T-cell (primary cell): Measurements from ENCODE around the gene LSS. TPM values are rescaled to one million over a fixed set of nuclear protein-coding genes. Genes with fewer than 3 reads are reported as not detected.

Source experiments
- ATAC-seq, 4 experiments: fragments of 200-7000 bp in 3 of 4; fragments of 150-1000 bp in 1 of 4; cut with Tn5 transposase; replicated peaks in 1 of 4; 1 replicate in 3 of 4; 2 replicates in 1 of 4; pipeline ENCODE4 v1.10.0; 2021; ENCODE audit warnings: moderate library complexity in 3 of 4, mild to moderate bottlenecking in 2 of 4, moderate number of reproducible peaks in 1 of 4
- CTCF ChIA-PET, 2 donors: fragments of 300-600 bp; sonication (Branson Sonifier 250); formaldehyde crosslinking; loops; one replicate each; lab custom pipeline; 2022; ENCODE audit warnings: antibody characterized with exemption in 2 of 2; lab: Charles Lee
- POLR2A ChIA-PET, 2 donors: fragments of 300-600 bp; sonication (Branson Sonifier 250); formaldehyde crosslinking; loops; one replicate each; lab custom pipeline; 2022; ENCODE audit warnings: antibody characterized with exemption in 2 of 2; lab: Charles Lee
- DNase-seq, 35 experiments: peaks; one replicate each; pipeline versions ENCODE4 v3.0.0 to v3.0.0-alpha.2; 2013 to 2023
- H3K27ac ChIP-seq: one replicate; pipeline ENCODE4 v1.5.1; 2013; ENCODE audit warnings: low read length
- H3K27me3 ChIP-seq, 2 experiments: replicated peaks in 1 of 2; 1 replicate in 1 of 2; 2 replicates in 1 of 2; pipeline versions ENCODE4 v1.6.1 to v1.7.0; 2013; ENCODE audit warnings: low read length in 1 of 2, mixed read lengths in 1 of 2; ENCODE audit not compliant: control insufficient read depth in 2 of 2, insufficient read depth in 2 of 2; ENCODE audit errors: extremely low read depth in 1 of 2
- H3K36me3 ChIP-seq, 2 donors: 1 replicate in 1 of 2; 2 replicates in 1 of 2; pipeline versions ENCODE4 v1.6.1 to v1.7.0; 2013; ENCODE audit warnings: low read length in 1 of 2; ENCODE audit not compliant: control insufficient read depth in 2 of 2, insufficient read depth in 1 of 2; ENCODE audit errors: extremely low read depth in 1 of 2
- H3K4me1 ChIP-seq, 2 experiments: 1 replicate in 1 of 2; 2 replicates in 1 of 2; pipeline versions ENCODE4 v1.6.1 to v1.7.0; 2013; ENCODE audit warnings: low read length in 2 of 2, mixed read lengths in 1 of 2; ENCODE audit not compliant: insufficient read depth in 2 of 2, control insufficient read depth in 1 of 2; ENCODE audit errors: extremely low read depth in 1 of 2
- H3K4me3 ChIP-seq, 2 donors: 1 replicate in 1 of 2; 2 replicates in 1 of 2; pipeline versions ENCODE4 v1.5.1 to v1.7.0; 2013; ENCODE audit warnings: mild to moderate bottlenecking in 2 of 2, low read length in 1 of 2, moderate library complexity in 1 of 2; ENCODE audit not compliant: control insufficient read depth in 1 of 2; ENCODE audit errors: extremely low read depth in 1 of 2
- H3K9me3 ChIP-seq: 2 replicates; pipeline ENCODE4 v1.7.0; 2013
- H3K27ac Mint-ChIP-seq, 2 donors: one replicate each; pipeline ENCODE4 v1.8.0; 2020 to 2021; ENCODE audit warnings: mild to moderate bottlenecking in 2 of 2, mixed read lengths in 2 of 2
- H3K27me3 Mint-ChIP-seq, 2 donors: one replicate each; pipeline ENCODE4 v1.8.0; 2021 to 2022; ENCODE audit warnings: mixed read lengths in 2 of 2
- H3K36me3 Mint-ChIP-seq: one replicate; pipeline ENCODE4 v1.8.0; 2021; ENCODE audit warnings: mixed read lengths
- H3K4me1 Mint-ChIP-seq, 3 donors: one replicate each; pipeline ENCODE4 v1.8.0; 2020 to 2022; ENCODE audit warnings: mixed read lengths in 3 of 3, mild to moderate bottlenecking in 1 of 3
- H3K4me3 Mint-ChIP-seq, 3 donors: one replicate each; pipeline ENCODE4 v1.8.0; 2020 to 2022; ENCODE audit warnings: mild to moderate bottlenecking in 3 of 3, mixed read lengths in 3 of 3, moderate library complexity in 3 of 3
- H3K9me3 Mint-ChIP-seq, 3 donors: one replicate each; pipeline ENCODE4 v1.8.0; 2020 to 2022; ENCODE audit warnings: mixed read lengths in 3 of 3
- WGBS: methylation state at CpG from one replicate; pipeline ENCODE4 v1.1.5; 2013; ENCODE audit warnings: missing lambda C conversion rate; ENCODE audit not compliant: insufficient coverage; 5-methylcytosine and 5-hydroxymethylcytosine counted together
- total RNA-seq, 35 experiments: library from RNA in 6 of 35; stranded (reverse) in 6 of 35; fragments of 120-200 nt in 1 of 35; gene quantifications; one replicate each; pipeline versions ENCODE4 v1.2.1 to v1.2.4 and lab custom pipeline; 2013 to 2026

LSS gene
- total RNA-seq, 5 donors from 2014 or later (not counting 1 experiment from before 2014, with no cell fraction given): 41.3 to 63.0 (median 49.4) TPM

GRCh38 chr21:46221664-46222435, 6.7 kb downstream of the LSS start:
- ChIA-PET POLR2A (interaction anchor here in 1 of 2 donors (0.6 kb wide), 1 partner anchor 1395 kb away, joined by 4 read pairs; no protein-coding TSS in a partner anchor), CTCF (no interaction called here)
- peaks cover 33% of the 10 kb centered on the region for H3K36me3 Mint-ChIP-seq
- H3K27me3 Mint-ChIP-seq: no peaks in the 10 kb centered on the region
- no peaks in the 10 kb centered on the region for H3K9me3 Mint-ChIP-seq
- H3K4me1 Mint-ChIP-seq: peaks cover 13 to 21% (median 14%) of the 10 kb centered on the region in 3 donors
- no peak overlapping the region for H3K27ac ChIP-seq
- DNase-seq: no peak
- peaks cover 0 to 6% of the 10 kb centered on the region in 2 experiments for H3K4me1 ChIP-seq
- peaks cover 17 to 28% of the 10 kb centered on the region in 2 donors for H3K36me3 ChIP-seq
- H3K4me3 Mint-ChIP-seq: no peak overlapping the region
- no peak for ATAC-seq
- H3K4me3 ChIP-seq: no peak overlapping the region
- WGBS: 97% methylated on average over 14 of the region's 16 CpGs
- H3K27ac Mint-ChIP-seq: no peak overlapping the region
- H3K9me3 ChIP-seq: no peaks in the 10 kb centered on the region
- H3K27me3 ChIP-seq: no peaks in the 10 kb centered on the region

- peaks cover 32% of the 10 kb centered on the region for H3K36me3 Mint-ChIP-seq
Measured at GRCh38 chr21:46220847-46221246, 7.7 kb downstream of the LSS start.

GRCh38 chr21:46220275-46220810, 8.2 kb downstream of the LSS start:
- no peak overlapping the region for H3K27ac Mint-ChIP-seq
- ATAC-seq (no peak), DNase-seq (peak in 1 of 35 experiments; percentile 7)
- ChIA-PET POLR2A (no interaction called here), CTCF (interaction anchor here in 1 of 2 donors (0.5 kb wide), 1 partner anchor 257 kb away, joined by 4 read pairs; no protein-coding TSS in a partner anchor)
- no peaks in the 10 kb centered on the region for H3K27me3 Mint-ChIP-seq
- H3K9me3 Mint-ChIP-seq: no peaks in the 10 kb centered on the region
- H3K27me3 ChIP-seq: no peaks in the 10 kb centered on the region
- no peaks in the 10 kb centered on the region for H3K4me1 ChIP-seq
- H3K9me3 ChIP-seq: no peaks in the 10 kb centered on the region
- H3K4me1 Mint-ChIP-seq: peaks cover 0 to 7% (median 0%) of the 10 kb centered on the region in 3 donors
- peaks cover 24 to 38% of the 10 kb centered on the region in 2 donors for H3K36me3 ChIP-seq
- no peak overlapping the region for H3K4me3 ChIP-seq
- H3K36me3 Mint-ChIP-seq: peaks cover 29% of the 10 kb centered on the region
- H3K4me3 Mint-ChIP-seq: no peak overlapping the region
- WGBS: 89% methylated on average over 13 of the region's 13 CpGs
- no peak overlapping the region for H3K27ac ChIP-seq

More at GRCh38 chr21:46220847-46221246, 7.7 kb downstream of the LSS start:
- 87% methylated on average over 8 of the region's 8 CpGs for WGBS
- ChIA-PET POLR2A (no interaction called here), CTCF (interaction anchor here in 1 of 2 donors (0.5 kb wide), 1 partner anchor 256 kb away, joined by 4 read pairs; no protein-coding TSS in a partner anchor)
- Mint-ChIP-seq H3K27ac (no peak overlapping the region), H3K9me3 (no peaks in the 10 kb centered on the region), H3K4me3 (no peak overlapping the region), H3K27me3 (no peaks in the 10 kb centered on the region), H3K4me1 (peaks cover 3 to 12% (median 5%) of the 10 kb centered on the region in 3 donors)
- no peaks in the 10 kb centered on the region for H3K27me3 ChIP-seq
- H3K27ac ChIP-seq: no peak overlapping the region
- H3K36me3 ChIP-seq: peaks cover 24 to 33% of the 10 kb centered on the region in 2 donors
- no peaks in the 10 kb centered on the region for H3K9me3 ChIP-seq
- no peak overlapping the region for H3K4me3 ChIP-seq
- H3K4me1 ChIP-seq: peaks cover 0 to under 1% of the 10 kb centered on the region in 2 experiments
- DNase-seq (no peak), ATAC-seq (no peak)

GRCh38 chr21:46219591-46220239, 8.9 kb downstream of the LSS start:
- peaks cover 29% of the 10 kb centered on the region for H3K36me3 Mint-ChIP-seq
- CTCF ChIA-PET: no interaction called here
- Histone ChIP-seq H3K4me1 (no peaks in the 10 kb centered on the region), H3K36me3 (peaks cover 24 to 38% of the 10 kb centered on the region in 2 donors), H3K4me3 (no peak overlapping the region), H3K27ac (no peak overlapping the region), H3K27me3 (no peaks in the 10 kb centered on the region), H3K9me3 (no peaks in the 10 kb centered on the region)
- WGBS: 81% methylated on average over 13 of the region's 13 CpGs
- DNase-seq: peak in 1 of 35 experiments; percentile 7
- no peaks in the 10 kb centered on the region for H3K9me3 Mint-ChIP-seq
- no peak overlapping the region for H3K27ac Mint-ChIP-seq
- H3K4me1 Mint-ChIP-seq: peaks cover 0 to 6% (median 0%) of the 10 kb centered on the region in 3 donors
- no peaks in the 10 kb centered on the region for H3K27me3 Mint-ChIP-seq
- no peak overlapping the region for H3K4me3 Mint-ChIP-seq
- POLR2A ChIA-PET: no interaction called here
- ATAC-seq: no peak

- Histone ChIP-seq H3K4me3 (no peak overlapping the region), H3K4me1 (no peaks in the 10 kb centered on the region), H3K9me3 (no peaks in the 10 kb centered on the region), H3K27me3 (no peaks in the 10 kb centered on the region), H3K36me3 (peaks cover 24 to 39% of the 10 kb centered on the region in 2 donors), H3K27ac (no peak overlapping the region)
- H3K27ac Mint-ChIP-seq: no peak overlapping the region
- WGBS: 94% methylated on average over 13 of the region's 16 CpGs
- POLR2A ChIA-PET: no interaction called here
- CTCF ChIA-PET: no interaction called here
- H3K9me3 Mint-ChIP-seq: no peaks in the 10 kb centered on the region
- DNase-seq (peak in 1 of 35 experiments; percentile 7), ATAC-seq (no peak)
- H3K4me3 Mint-ChIP-seq: no peak overlapping the region
- no peaks in the 10 kb centered on the region for H3K27me3 Mint-ChIP-seq
- peaks cover 0 to under 1% (median 0%) of the 10 kb centered on the region in 3 donors for H3K4me1 Mint-ChIP-seq
- H3K36me3 Mint-ChIP-seq: peaks cover 32% of the 10 kb centered on the region
Measured at GRCh38 chr21:46218906-46219590, 9.5 kb downstream of the LSS start.
